NCI-H2196 (cell line): Measurements from ENCODE around the gene TWNK.

Source experiments
- DNase-seq: peaks from one replicate; lab custom pipeline; 2025; ENCODE audit not compliant: unreplicated experiment; lab: John Stamatoyannopoulos, UW

The TWNK gene

GRCh38 chr10:101010329-101010728 lies 23.0 kb downstream of the TWNK start:
- DNase-seq = no peak

- no peak for DNase-seq
Observed at GRCh38 chr10:101011517-101012423, 24.4 kb downstream of the TWNK start.

DNA sequence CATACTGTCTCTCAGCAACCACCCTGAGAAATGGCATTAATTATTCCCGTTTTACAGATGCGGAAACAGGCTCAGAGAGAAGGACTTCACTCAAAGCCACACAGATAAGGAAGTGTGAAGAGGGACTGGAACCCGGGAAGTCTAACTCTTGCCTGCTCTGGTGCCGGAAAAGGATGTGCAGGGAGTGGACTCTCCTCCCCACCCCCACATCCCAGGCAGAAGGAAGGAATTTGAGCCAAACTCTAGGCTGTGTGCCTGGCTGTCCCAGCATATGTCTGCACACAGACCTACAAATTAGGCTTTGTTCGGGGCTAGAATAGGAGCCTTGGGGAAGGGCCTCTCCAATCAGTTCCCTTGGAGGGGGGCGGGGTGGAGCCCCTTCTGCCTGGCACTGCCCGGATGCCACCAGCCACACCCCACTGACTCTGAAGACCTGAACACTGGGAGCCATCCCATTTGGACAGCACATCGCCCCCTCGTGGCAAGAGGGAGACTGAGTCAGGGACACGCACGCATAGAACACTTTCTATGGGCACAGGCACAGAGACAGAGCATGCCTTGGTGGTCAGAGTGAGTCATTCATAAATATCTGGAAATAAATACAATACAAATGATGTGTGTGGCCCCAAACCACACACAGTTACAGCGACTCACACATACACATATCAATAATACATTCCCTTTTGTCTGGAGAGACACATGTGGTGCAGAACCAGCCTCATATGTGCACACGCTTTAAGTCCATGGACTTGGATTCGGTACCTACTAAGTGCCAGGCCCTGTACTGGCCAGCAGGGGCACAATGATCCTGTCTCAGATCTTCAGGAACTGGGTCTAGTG lies 25.4 kb downstream of the TWNK start:
- peak; percentile 57 for DNase-seq

DNA sequence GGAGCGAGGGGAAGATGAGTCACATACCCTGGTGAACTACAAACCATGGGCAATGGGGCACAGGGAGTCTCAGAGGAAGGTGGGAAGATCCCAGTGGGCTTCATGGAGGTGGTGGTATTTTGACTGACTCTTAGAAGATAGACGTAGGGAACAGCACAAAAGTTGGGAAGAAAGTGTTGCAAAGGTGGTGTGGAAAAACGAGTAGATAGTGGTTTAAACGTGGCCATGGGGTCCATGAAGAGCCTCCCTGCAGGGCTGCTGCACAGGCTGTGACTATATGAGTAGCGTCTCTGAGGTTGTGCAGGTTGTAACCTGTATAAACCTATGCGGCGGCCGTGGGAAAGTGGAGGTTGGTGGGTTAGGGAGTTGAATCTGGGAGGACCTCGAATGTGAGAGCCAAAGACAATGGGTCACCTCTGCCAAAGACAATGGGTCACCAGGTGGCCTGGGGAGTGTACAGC lies 26.1 kb downstream of the TWNK start:
- no peak for DNase-seq

DNA sequence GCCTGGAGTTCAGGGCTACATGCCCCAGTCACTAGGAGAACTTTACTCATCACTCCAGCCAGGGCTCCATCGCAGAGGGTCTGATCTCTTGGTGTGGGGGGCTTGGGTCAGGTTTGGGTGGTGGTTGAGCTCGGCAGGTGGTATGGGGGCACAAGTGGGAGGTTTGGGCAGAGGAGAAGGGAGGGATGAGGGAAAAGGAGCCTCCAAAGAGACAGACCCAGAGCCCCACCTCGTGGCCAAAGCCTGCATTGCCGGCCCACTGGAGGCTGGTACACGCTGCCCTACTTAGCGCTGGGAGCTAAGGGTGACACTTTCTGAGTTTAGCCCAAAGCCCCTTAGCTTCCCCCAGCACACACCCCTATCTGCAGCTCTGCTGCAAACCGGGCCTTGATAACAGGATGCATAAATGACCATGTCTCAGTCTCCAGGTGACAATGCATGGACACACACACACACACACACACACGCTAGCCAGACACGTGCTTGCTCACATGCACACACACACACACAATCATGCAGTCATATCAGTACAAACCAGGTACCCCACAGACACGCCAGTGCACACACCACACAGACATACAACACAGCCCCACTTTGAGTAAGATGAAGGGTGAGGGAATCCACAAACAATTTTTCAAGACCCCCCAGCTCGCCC lies 27.0 kb downstream of the TWNK start:
- DNase-seq = peak; percentile 23

DNA sequence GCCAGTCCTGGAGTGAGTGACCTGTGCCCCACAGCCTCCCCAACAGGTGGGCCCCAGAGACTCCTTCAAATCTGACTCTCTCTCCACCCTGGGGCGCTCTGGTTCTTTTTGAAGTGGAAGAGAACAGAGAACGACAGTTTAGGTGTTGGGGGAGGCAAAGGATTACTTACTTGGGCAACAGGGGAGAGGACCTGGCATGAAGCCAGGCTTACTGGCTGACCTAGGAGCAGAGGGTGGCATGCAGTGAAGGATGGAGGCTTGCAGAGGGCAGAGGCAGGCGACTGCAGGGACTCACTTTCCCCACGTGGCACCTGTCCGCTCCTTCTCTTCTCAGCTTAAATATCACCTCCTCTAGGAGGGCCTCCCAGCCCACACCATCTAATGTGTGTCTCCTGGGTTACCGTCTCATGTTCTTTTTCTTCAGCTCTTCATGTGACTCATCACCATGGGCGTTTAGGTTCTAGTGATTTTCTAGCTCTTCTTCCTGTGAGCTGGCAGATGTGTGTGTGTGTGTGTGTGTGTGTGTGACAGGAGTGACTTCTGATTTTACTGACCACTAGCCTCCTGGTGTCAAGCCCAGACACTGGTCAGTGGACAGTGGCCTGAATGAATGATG lies 27.7 kb downstream of the TWNK start:
- no peak for DNase-seq

DNA sequence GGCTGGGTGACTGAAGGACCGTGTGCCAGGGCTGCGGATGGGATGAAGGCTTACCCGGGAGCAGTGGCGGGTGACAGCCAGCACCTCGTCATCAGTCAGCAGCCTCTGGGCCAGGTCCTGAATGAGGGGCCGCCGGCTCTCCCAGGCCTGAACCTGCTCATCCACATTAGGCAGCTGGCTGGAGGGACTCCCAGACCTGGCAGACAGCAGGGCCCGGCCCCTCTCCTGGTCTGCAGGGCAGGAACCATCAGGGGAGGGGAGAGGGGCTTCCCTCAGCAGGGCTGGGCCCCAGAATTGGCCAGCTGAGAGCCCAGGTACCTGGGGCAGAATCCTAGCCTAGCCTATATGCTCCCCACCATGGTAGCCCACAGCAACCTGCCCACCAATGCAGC lies 28.2 kb downstream of the TWNK start:
- DNase-seq = no peak

DNA sequence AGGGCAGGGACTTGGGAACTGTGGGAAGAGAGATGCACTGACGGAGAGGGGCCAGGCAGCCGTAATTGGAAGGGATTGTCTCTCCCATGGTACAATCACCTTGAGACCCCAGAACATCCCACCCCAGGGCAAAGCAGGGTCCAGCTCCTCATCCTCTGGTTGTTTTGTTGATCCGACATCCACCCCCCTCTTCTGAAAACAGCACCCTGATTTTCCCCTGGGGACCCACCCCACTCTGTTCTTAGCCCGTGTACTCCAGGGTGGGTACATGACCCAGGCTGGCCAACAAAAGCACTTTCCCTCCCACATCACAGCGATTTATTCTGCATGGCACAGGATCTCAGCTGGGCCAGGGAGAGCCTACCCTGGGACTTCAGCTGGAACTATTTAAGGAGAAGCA lies 29.5 kb downstream of the TWNK start:
- no peak for DNase-seq

DNA sequence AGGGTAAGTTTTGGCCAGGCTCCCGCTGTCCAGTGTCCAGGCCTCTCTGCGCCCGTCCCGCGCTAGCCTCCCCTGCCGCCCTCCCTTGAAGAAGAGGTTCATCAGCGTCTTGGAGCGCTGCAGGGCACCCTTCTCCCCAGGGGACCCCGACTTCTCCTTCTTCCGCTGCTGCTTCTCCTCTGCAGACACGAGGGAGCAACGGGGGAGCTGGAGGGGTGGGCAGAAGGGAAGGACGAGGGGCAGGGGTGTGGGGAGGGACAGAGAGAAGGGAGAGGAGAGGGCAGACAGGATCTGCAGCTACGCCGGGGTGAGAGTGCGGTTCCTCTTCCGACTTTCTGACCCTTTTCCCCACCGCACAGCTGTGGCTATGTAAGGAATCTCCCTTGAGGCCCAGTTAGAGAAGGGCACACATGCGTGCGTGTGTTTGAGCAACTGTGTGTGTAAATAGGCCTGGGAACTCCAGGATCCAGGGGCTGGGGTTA lies 30.8 kb downstream of the TWNK start:
- DNase-seq = no peak

DNA sequence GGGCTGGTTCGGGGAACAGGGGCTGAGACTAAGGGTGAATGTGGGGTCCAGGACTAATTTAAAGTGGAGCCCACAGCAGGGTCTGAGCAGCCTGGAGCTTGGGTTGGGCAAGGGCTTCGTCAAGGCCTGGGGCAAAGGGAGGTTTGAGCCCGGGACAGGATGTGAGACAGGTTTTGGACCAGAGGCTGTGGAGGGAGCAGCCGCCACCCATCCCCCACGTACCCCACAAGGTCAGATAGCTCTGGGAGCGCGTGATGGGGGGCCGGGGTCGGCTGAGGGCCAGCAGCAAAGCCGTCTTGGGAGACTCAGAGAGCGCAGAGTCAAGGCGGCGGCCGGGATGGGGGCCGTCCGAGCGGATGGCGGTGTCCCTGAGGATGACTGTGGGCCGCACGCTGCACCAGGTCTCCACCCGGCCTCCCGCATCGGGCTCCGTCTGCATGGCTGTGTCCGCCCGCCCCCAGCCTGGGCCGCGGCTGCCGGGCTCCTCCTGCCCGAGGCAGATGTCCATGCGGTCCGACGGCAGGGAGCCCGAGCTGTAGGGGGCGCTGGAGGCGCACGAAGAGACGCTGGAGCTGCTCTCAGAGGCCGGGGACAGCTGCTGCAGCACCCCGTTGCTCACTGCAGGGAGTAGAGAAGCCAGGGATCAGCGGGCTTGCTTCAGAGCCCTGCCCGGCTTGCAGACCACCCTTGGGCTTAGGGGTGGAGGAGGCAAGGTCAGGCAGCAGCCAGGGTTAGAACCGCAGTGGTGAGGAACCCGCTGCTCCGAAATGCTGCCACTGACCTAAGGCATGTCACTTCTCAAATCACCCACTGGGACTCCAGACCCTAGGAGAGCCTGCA lies 31.5 kb downstream of the TWNK start:
- peak; percentile 79 for DNase-seq

DNA sequence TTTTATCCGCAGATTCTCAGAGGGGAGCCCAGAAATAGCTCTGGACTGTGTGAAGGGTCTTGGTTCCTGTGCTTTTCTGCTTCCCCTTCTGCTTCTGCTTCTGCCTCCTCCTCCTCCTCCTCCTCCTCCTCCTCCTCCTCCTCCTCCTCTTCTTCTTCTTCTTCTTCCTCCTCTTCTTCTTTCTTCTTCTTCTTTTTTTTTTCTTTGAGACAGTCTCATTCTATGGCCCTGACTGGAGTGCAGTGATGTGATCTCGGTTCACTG lies 32.0 kb downstream of the TWNK start:
- DNase-seq = no peak

DNA sequence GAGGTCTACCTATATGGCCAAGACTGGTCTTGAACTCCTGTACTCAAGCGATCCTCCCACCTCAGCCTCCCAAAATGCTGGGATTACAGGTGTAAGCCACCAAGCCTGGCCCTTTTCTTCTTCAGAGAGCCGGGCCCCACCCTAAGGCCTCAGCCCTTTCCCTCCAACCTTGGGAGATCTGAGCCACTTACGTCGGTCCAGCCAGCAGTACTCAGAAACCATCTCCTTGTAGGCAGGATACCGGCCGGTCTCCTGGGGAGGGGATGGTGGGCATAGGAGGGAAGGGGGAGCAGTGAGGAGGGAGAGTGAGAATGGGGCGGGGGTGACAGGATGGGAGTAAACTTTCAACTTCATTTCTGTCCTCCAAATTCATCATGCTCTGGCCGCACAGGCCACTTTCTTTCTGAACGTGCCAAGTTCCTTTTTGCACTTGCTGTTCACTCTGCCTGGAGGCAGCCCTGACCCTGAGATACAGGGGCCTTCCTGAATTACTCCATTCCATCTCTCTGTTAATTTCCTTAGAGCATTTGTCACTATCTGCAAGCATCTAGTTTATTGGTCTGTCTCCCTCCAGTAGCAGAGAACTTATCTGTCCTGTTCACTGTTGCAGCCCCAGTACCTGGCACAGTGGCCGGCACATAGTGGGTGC lies 33.2 kb downstream of the TWNK start:
- no peak for DNase-seq

GRCh38 chr10:101021239-101021638 lies 33.9 kb downstream of the TWNK start:
- DNase-seq = no peak

GRCh38 chr10:101021692-101022251 lies 34.4 kb downstream of the TWNK start:
- no peak for DNase-seq

GRCh38 chr10:101022967-101023705 lies 35.8 kb downstream of the TWNK start:
- no peak for DNase-seq

- DNase-seq = no peak
Observed at GRCh38 chr10:101027106-101027720, 39.9 kb downstream of the TWNK start.

DNA sequence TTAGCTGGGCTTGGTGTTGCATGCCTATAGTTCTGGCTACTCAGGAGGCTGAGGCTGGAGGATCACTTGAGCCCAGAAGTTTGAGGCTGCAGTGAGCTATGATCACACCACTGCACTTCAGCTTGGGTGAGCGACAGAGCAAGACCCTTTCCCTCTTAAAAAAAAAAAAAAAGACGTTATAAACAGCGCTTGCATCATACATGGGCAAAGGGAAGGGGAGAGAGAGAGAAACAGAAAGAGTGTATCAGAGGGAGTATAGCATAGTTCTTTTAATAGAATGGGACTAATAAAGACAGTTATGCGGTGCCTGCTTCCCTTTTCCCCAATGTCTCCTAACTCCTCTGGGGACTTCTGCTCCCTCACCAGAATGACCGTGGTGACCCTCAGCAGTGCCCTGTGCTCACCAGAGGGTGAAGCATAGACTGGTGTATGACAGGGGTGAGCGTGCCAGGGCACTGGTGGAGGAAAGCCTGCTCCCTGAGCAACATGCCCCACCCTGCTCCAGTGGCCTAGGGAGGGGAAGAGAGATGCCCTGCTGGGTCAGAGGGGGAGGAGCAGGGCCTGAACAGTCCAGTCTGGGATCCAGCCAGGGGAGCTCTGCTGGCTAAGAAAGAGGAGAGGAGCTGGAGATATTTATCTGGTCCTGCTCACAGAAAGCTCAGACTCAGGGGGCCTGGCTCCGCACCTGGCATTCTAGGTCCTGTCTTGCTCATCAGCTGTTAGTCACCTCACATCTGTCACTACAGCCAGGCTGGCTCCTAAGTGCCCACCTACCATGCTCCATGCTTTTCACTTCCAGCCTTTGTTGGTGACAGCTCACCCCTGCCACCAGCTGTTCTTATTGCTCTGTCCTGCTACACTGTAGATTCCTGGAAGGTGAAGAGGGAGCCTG lies 41.3 kb downstream of the TWNK start:
- no peak for DNase-seq
